Measurements from ENCODE around the gene RALBP1.

RALBP1 gene

DNA sequence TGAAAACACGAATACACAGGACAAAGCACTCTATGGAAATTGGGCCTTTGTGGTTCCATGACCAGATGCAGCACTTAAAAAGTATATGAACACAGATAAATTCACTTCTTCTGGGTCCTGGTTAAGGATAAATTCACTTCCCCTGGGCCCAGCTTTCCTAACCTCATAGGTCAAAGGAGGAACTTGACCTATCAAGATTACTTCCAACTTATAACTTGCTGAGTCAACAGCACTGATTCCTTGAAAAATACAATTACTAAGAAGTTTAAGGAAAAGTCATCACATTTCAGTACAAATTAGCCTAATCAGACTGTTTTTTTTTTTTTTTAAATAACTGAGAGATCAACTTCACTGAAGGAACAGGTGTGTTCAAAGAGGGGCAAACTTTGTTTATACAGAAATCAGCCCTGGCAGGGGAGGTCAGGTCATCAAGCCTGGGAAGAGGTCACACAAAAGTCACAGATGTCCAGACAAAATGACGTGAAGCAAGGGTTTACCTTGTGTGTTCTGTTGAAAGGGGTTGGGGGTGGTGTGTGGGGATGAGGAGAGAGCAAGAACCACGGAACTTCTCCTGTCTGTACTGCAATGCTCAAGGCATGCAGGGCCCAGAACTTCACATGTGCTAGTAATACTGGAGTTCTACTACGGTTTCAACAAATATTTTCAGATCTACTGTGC lies 83.2 kb downstream of the RALBP1 start:
- H3K27ac ChIP-seq (ENCODE audit: low read length): no peak overlapping the region
- H3K27me3 ChIP-seq (ENCODE audit: control insufficient read depth, insufficient read depth, low read length): no peaks in the 10 kb centered on the region
- no peaks in the 10 kb centered on the region for H3K4me1 ChIP-seq (ENCODE audit: control insufficient read depth, low read depth, low read length)
- H3K9me3 ChIP-seq (ENCODE audit: control insufficient read depth, low read depth, low read length): no peaks in the 10 kb centered on the region
- no peak overlapping the region for H3K4me3 ChIP-seq (ENCODE audit: low read length)
- H3K9ac ChIP-seq (ENCODE audit: low read length): no peak overlapping the region
- H3K36me3 ChIP-seq (ENCODE audit: control insufficient read depth, low read depth, low read length): peaks cover 75% of the 10 kb centered on the region

DNA sequence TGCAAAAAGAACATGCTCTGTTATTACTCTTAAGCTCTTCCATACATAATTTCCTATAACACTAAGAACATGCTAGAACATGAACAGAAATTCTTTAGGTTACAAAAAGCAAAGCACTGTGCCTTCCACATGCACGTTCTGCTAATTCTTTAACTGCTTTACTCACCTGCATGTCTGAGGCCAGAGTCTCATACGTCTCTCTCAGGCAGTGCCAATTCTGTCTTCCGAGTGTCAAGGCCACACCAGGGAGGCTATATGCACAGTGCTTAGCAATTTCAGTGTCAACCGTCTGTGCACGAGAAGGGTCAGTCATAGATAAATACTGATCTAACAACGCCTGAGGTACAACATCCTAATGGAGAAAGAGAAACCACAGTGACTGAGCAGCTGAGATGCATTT lies 83.9 kb downstream of the RALBP1 start:
- Histone ChIP-seq H3K27me3 (ENCODE audit: control insufficient read depth, insufficient read depth, low read length) (no peaks in the 10 kb centered on the region), H3K4me1 (ENCODE audit: control insufficient read depth, low read depth, low read length) (no peaks in the 10 kb centered on the region), H3K27ac (ENCODE audit: low read length) (no peak overlapping the region), H3K4me3 (ENCODE audit: low read length) (no peak overlapping the region), H3K9me3 (ENCODE audit: control insufficient read depth, low read depth, low read length) (no peaks in the 10 kb centered on the region), H3K36me3 (ENCODE audit: control insufficient read depth, low read depth, low read length) (peaks cover 73% of the 10 kb centered on the region), H3K9ac (ENCODE audit: low read length) (no peak overlapping the region)

DNA sequence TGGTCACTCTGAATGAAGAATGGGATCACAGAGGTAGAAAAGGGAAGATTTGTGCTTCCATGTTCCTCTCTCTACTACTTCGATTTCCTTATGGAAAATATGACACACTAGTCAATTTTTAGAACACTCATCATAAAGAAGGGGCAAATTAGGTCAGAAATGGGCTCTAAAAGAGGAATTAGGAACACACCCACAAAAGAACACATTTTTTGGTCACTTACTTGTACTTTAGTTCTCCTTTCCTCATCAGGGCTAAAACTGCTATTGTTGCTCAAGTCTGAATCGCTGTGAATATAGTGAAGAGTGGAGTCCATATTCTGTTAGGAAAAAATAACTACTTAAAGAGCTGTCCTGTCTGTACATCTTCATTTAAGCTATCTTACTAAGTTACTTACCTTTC lies 86.4 kb downstream of the RALBP1 start:
- Histone ChIP-seq H3K27ac (ENCODE audit: low read length) (no peak overlapping the region), H3K9me3 (ENCODE audit: control insufficient read depth, low read depth, low read length) (no peaks in the 10 kb centered on the region), H3K36me3 (ENCODE audit: control insufficient read depth, low read depth, low read length) (peaks cover 63% of the 10 kb centered on the region), H3K4me3 (ENCODE audit: low read length) (no peak overlapping the region), H3K27me3 (ENCODE audit: control insufficient read depth, insufficient read depth, low read length) (no peaks in the 10 kb centered on the region), H3K9ac (ENCODE audit: low read length) (no peak overlapping the region), H3K4me1 (ENCODE audit: control insufficient read depth, low read depth, low read length) (no peaks in the 10 kb centered on the region)

GRCh38 chr18:9562584-9562983 lies 87.3 kb downstream of the RALBP1 start:
- Histone ChIP-seq H3K36me3 (ENCODE audit: control insufficient read depth, low read depth, low read length) (peaks cover 55% of the 10 kb centered on the region), H3K27ac (ENCODE audit: low read length) (no peak overlapping the region), H3K9me3 (ENCODE audit: control insufficient read depth, low read depth, low read length) (no peaks in the 10 kb centered on the region), H3K4me3 (ENCODE audit: low read length) (no peak overlapping the region), H3K27me3 (ENCODE audit: control insufficient read depth, insufficient read depth, low read length) (no peaks in the 10 kb centered on the region), H3K9ac (ENCODE audit: low read length) (no peak overlapping the region), H3K4me1 (ENCODE audit: control insufficient read depth, low read depth, low read length) (no peaks in the 10 kb centered on the region)

DNA sequence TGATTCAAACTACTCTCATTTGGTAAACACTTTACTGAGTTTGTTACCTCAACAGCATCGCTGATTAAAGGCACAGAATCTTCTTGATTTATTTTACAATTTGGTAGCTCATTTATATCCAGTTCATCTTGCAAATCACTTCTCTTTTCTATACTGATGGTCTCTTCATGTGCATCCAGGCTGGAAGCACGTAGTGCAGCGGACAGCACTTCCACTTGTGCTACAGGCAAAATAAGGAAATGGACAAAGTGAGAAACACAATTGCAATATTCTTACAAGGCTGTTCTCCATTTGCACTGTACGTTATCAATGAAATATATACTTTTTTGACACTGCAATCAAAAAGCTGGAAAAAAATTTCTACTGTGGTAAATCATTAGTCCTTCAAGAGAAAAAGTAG lies 88.0 kb downstream of the RALBP1 start:
- Histone ChIP-seq H3K27me3 (ENCODE audit: control insufficient read depth, insufficient read depth, low read length) (no peaks in the 10 kb centered on the region), H3K4me1 (ENCODE audit: control insufficient read depth, low read depth, low read length) (no peaks in the 10 kb centered on the region), H3K4me3 (ENCODE audit: low read length) (no peak overlapping the region), H3K9ac (ENCODE audit: low read length) (no peak overlapping the region), H3K27ac (ENCODE audit: low read length) (no peak overlapping the region), H3K9me3 (ENCODE audit: control insufficient read depth, low read depth, low read length) (no peaks in the 10 kb centered on the region), H3K36me3 (ENCODE audit: control insufficient read depth, low read depth, low read length) (peaks cover 51% of the 10 kb centered on the region)

- no peak overlapping the region for H3K9ac ChIP-seq (ENCODE audit: low read length)
- no peaks in the 10 kb centered on the region for H3K9me3 ChIP-seq (ENCODE audit: control insufficient read depth, low read depth, low read length)
- no peak overlapping the region for H3K4me3 ChIP-seq (ENCODE audit: low read length)
- H3K36me3 ChIP-seq (ENCODE audit: control insufficient read depth, low read depth, low read length): peaks cover 47% of the 10 kb centered on the region
- no peak overlapping the region for H3K27ac ChIP-seq (ENCODE audit: low read length)
- no peaks in the 10 kb centered on the region for H3K27me3 ChIP-seq (ENCODE audit: control insufficient read depth, insufficient read depth, low read length)
- H3K4me1 ChIP-seq (ENCODE audit: control insufficient read depth, low read depth, low read length): no peaks in the 10 kb centered on the region
These were observed 90.1 kb downstream of the RALBP1 start for GRCh38 chr18:9565407-9565806.

DNA sequence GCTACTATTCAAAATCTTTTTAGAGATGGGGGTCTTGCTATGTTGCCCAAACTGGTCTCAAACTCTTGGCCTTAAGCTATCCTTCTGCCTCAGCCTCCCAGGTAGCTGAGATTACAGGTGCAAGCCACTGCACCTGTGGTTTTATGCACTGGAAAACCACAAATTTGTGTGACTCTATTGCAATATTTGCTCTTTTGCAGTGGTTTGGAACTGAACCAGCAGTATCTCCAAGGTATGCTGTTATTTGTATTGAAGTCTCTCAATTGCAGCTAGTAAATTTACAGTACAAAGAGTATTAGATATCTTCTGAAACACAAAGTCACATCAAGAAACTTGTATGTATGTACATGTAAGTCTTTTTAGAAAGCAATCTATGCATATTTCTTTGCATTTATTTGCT lies 92.9 kb downstream of the RALBP1 start:
- Histone ChIP-seq H3K36me3 (ENCODE audit: control insufficient read depth, low read depth, low read length) (peaks cover 35% of the 10 kb centered on the region), H3K9ac (ENCODE audit: low read length) (no peak overlapping the region), H3K27ac (ENCODE audit: low read length) (no peak overlapping the region), H3K9me3 (ENCODE audit: control insufficient read depth, low read depth, low read length) (no peaks in the 10 kb centered on the region), H3K27me3 (ENCODE audit: control insufficient read depth, insufficient read depth, low read length) (no peaks in the 10 kb centered on the region), H3K4me3 (ENCODE audit: low read length) (no peak overlapping the region), H3K4me1 (ENCODE audit: control insufficient read depth, low read depth, low read length) (no peaks in the 10 kb centered on the region)

- Histone ChIP-seq H3K27me3 (ENCODE audit: control insufficient read depth, insufficient read depth, low read length) (no peaks in the 10 kb centered on the region), H3K9ac (ENCODE audit: low read length) (no peak overlapping the region), H3K4me1 (ENCODE audit: control insufficient read depth, low read depth, low read length) (peaks cover 3% of the 10 kb centered on the region), H3K4me3 (ENCODE audit: low read length) (no peak overlapping the region), H3K36me3 (ENCODE audit: control insufficient read depth, low read depth, low read length) (peaks cover 29% of the 10 kb centered on the region), H3K27ac (ENCODE audit: low read length) (no peak overlapping the region), H3K9me3 (ENCODE audit: control insufficient read depth, low read depth, low read length) (no peaks in the 10 kb centered on the region)
These were observed 93.9 kb downstream of the RALBP1 start for GRCh38 chr18:9569178-9569577.

GRCh38 chr18:9570255-9570654 lies 94.9 kb downstream of the RALBP1 start:
- no peak overlapping the region for H3K27ac ChIP-seq (ENCODE audit: low read length)
- H3K9ac ChIP-seq (ENCODE audit: low read length): no peak overlapping the region
- H3K9me3 ChIP-seq (ENCODE audit: control insufficient read depth, low read depth, low read length): no peaks in the 10 kb centered on the region
- no peaks in the 10 kb centered on the region for H3K27me3 ChIP-seq (ENCODE audit: control insufficient read depth, insufficient read depth, low read length)
- peaks cover 14% of the 10 kb centered on the region for H3K4me1 ChIP-seq (ENCODE audit: control insufficient read depth, low read depth, low read length)
- peaks cover 21% of the 10 kb centered on the region for H3K36me3 ChIP-seq (ENCODE audit: control insufficient read depth, low read depth, low read length)
- H3K4me3 ChIP-seq (ENCODE audit: low read length): no peak overlapping the region

GRCh38 chr18:9571546-9571945 lies 96.2 kb downstream of the RALBP1 start:
- H3K4me3 ChIP-seq (ENCODE audit: low read length): no peak overlapping the region
- H3K4me1 ChIP-seq (ENCODE audit: control insufficient read depth, low read depth, low read length): peaks cover 17% of the 10 kb centered on the region
- peaks cover 21% of the 10 kb centered on the region for H3K36me3 ChIP-seq (ENCODE audit: control insufficient read depth, low read depth, low read length)
- H3K9ac ChIP-seq (ENCODE audit: low read length): no peak overlapping the region
- H3K9me3 ChIP-seq (ENCODE audit: control insufficient read depth, low read depth, low read length): no peaks in the 10 kb centered on the region
- H3K27me3 ChIP-seq (ENCODE audit: control insufficient read depth, insufficient read depth, low read length): no peaks in the 10 kb centered on the region
- H3K27ac ChIP-seq (ENCODE audit: low read length): no peak overlapping the region

GRCh38 chr18:9574473-9575115 lies 99.3 kb downstream of the RALBP1 start:
- peak overlapping the region; percentile 30 for H3K4me3 ChIP-seq (ENCODE audit: low read length)
- no peaks in the 10 kb centered on the region for H3K9me3 ChIP-seq (ENCODE audit: control insufficient read depth, low read depth, low read length)
- no peaks in the 10 kb centered on the region for H3K27me3 ChIP-seq (ENCODE audit: control insufficient read depth, insufficient read depth, low read length)
- H3K36me3 ChIP-seq (ENCODE audit: control insufficient read depth, low read depth, low read length): peaks cover 29% of the 10 kb centered on the region
- peaks cover 17% of the 10 kb centered on the region for H3K4me1 ChIP-seq (ENCODE audit: control insufficient read depth, low read depth, low read length)
- no peak overlapping the region for H3K9ac ChIP-seq (ENCODE audit: low read length)
- peak overlapping the region; percentile 45 for H3K27ac ChIP-seq (ENCODE audit: low read length)

- H3K9ac ChIP-seq (ENCODE audit: low read length): no peak overlapping the region
- no peaks in the 10 kb centered on the region for H3K27me3 ChIP-seq (ENCODE audit: control insufficient read depth, insufficient read depth, low read length)
- no peak overlapping the region for H3K27ac ChIP-seq (ENCODE audit: low read length)
- no peak overlapping the region for H3K4me3 ChIP-seq (ENCODE audit: low read length)
- no peaks in the 10 kb centered on the region for H3K9me3 ChIP-seq (ENCODE audit: control insufficient read depth, low read depth, low read length)
- H3K36me3 ChIP-seq (ENCODE audit: control insufficient read depth, low read depth, low read length): peaks cover 25% of the 10 kb centered on the region
- peaks cover 17% of the 10 kb centered on the region for H3K4me1 ChIP-seq (ENCODE audit: control insufficient read depth, low read depth, low read length)
These were observed 100.2 kb downstream of the RALBP1 start for GRCh38 chr18:9575558-9575957.

All from iPS-18a (cell line).